ENCODE measurements around the gene PDE11A. TPM values are rescaled to one million over a fixed set of nuclear protein-coding genes. Genes with fewer than 3 reads are reported as not detected.

Gene PDE11A
- total RNA-seq, 8 experiments from 2014 or later: 0.31 to 6.9 (median 3.9) TPM

DNA sequence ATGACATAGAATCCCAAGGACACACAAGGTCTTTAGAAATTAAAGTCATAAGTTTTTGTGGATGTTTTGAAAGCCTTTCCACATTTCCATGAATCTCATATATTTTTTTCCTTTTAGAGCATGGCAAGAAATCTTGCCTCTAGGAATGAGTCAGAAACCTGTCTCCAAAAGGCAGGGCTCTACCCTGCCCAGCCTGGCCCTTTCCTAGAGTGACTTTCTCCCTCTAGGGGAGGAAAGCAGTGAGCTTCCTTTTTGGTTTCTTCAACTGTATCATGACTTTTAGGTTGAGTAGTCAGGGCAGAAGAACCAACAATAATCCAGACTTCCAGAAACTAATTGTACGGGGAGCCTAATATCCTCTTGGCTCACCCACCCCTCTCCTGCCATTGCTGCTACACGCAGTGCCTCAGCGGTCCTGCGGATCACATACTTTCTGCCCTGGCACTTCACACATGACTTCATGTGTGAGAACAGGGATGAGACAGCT lies 379.8 kb downstream of the PDE11A start:
- ATAC-seq (replicated peaks in 6 of 8): peak in 3 of 8 experiments; percentile 83 to 93 (median 89)
- Histone ChIP-seq H3K27ac (no peak overlapping the region), H3K4me1 (replicated peaks in 1 of 2) (peaks cover 3 to 16% of the 10 kb centered on the region in 2 donors), H3K4me3 (no peak overlapping the region)
- 0 to 100% (median 72%) methylated on average over 1 to 4 of the region's 4 CpGs; no CpG with 5 or more reads in 4 of the 10 experiments for WGBS, 10 experiments
- in situ Hi-C loops (cut with MboI; ENCODE audit: low pct_unique_long_range_greater_than_20kb in 2 of 9, low sequenced_read_pairs in 9 of 9, unreplicated experiment in 9 of 9): no loop called here

DNA sequence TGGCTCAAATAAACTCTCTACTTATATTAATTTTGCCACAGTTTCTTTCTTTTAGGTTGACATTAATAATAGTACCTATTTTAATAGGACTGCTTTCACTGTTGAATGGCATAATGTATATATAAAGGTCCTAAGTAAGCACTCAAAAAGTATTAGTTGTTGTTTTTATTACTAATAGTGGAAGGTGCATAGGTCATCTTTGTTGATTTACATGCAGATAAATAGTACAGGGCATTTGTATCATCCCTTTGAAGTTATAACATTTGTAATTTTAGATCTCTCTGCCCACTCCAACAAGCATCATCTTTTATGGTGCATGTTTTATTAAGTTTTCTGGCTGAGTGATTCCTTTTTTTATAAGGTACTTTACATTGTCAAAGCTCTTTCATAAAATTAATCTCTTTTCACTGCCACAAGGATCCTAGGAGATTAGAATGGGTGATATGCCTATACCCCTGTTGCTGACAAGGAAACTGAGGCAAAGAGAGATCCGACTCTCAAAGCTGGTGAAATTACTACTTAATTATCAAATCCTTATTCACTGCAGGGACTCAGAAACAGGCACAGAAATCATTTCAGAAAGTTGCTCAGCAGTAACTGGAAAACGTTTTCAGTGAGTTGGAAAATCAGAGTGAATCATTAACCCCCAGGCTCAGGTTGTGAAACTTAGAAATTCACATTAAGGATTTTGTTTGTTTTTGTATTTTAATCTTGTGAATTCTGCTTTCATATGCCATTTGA lies 380.4 kb downstream of the PDE11A start:
- Histone ChIP-seq H3K4me3 (no peak overlapping the region), H3K4me1 (replicated peaks in 1 of 2) (peaks cover 0 to 20% of the 10 kb centered on the region in 2 donors), H3K27ac (no peak overlapping the region)
- in situ Hi-C loops (cut with MboI; ENCODE audit: low pct_unique_long_range_greater_than_20kb in 2 of 9, low sequenced_read_pairs in 9 of 9, unreplicated experiment in 9 of 9): no loop called here
- 0 to 75% (median 23%) methylated on average over 1 to 2 of the region's 2 CpGs for whole genome bisulfite sequencing, 10 experiments
- peak in 3 of 8 experiments; percentile 46 to 66 (median 62) for ATAC-seq (replicated peaks in 6 of 8)

DNA sequence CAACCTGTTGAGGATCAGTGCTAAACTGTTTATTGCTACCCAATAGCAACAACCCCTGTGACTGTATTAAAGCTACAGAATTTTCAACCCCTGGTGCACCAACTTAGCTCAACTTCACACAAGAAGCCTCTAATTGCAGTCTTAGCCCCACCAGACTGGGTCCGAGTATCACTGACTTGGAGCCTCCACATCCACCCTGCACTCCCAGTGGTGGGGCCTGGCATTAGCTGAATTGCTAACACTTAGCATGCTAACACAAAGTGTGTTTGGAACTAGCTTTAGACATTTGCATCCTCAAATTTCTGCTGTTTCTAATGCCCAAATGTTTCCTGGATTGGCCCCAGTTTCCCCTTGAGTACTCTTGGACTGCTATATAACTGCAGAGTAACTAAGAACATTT lies 381.4 kb downstream of the PDE11A start:
- no peak overlapping the region for H3K27ac ChIP-seq
- WGBS, 10 experiments: 0 to 100% (median 0%) methylated on average over 1 of the region's 1 CpG; no CpG with 5 or more reads in 5 of the 10 experiments
- H3K4me3 ChIP-seq: no peak overlapping the region
- H3K4me1 ChIP-seq (replicated peaks in 1 of 2): peaks cover 0 to 20% of the 10 kb centered on the region in 2 donors
- ATAC-seq (replicated peaks in 6 of 8): peak in 1 of 8 experiments; percentile 34
- in situ Hi-C loops (cut with MboI; ENCODE audit: low pct_unique_long_range_greater_than_20kb in 2 of 9, low sequenced_read_pairs in 9 of 9, unreplicated experiment in 9 of 9): no loop called here

DNA sequence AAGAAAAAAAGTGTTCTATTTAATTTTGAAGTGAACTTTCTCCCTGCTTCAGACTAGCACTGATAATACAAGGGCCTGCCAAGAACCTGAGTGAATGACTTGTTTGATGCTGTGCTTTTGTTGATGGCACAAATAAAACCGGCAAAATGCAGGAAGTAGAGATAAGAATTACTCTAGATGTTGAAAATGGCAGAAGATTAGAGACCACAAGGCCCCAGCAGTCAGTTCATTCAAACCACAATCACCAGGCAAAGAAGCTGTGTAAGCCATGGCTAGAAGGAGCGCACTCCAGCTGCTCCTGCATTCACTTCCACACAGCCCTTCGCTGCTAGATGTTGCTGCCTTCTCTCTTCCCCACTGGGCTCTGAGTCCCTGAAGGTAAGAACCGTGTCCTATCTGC lies 383.0 kb downstream of the PDE11A start:
- in situ Hi-C loops (cut with MboI; ENCODE audit: low pct_unique_long_range_greater_than_20kb in 2 of 9, low sequenced_read_pairs in 9 of 9, unreplicated experiment in 9 of 9): no loop called here
- Histone ChIP-seq H3K4me3 (no peak overlapping the region), H3K27ac (peak overlapping the region in 1 of 2 donors; percentile 56), H3K4me1 (replicated peaks in 1 of 2) (peaks cover 0 to 20% of the 10 kb centered on the region in 2 donors)
- WGBS, 10 experiments: 17 to 86% (median 67%) methylated on average over 1 to 4 of the region's 4 CpGs; no CpG with 5 or more reads in 3 of the 10 experiments
- ATAC-seq (replicated peaks in 6 of 8): no peak

DNA sequence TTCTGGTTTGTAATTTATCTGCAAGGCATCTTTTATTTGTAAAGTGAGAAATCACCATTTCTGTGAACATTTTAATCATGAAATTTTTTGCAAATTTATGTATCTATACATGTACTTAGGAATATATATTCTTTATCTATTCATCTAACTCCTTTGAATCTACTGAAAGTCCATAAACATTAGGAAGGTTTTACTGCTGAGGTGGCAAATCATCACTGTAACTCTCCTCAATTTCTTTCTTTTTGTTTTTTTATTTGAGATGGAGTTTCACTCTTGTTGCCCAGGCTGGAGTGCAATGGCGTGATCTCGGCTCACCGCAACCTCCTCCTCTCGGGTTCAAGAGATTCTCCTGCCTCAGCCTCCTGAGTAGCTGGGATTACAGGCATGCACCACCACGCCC lies 383.7 kb downstream of the PDE11A start:
- no peak for ATAC-seq (replicated peaks in 6 of 8)
- Histone ChIP-seq H3K4me3 (no peak overlapping the region), H3K4me1 (replicated peaks in 1 of 2) (peaks cover 0 to 16% of the 10 kb centered on the region in 2 donors), H3K27ac (no peak overlapping the region)
- in situ Hi-C loops (cut with MboI; ENCODE audit: low pct_unique_long_range_greater_than_20kb in 2 of 9, low sequenced_read_pairs in 9 of 9, unreplicated experiment in 9 of 9): no loop called here
- 49 to 100% (median 76%) methylated on average over 2 to 4 of the region's 5 CpGs; no CpG with 5 or more reads in 4 of the 10 experiments for WGBS, 10 experiments

DNA sequence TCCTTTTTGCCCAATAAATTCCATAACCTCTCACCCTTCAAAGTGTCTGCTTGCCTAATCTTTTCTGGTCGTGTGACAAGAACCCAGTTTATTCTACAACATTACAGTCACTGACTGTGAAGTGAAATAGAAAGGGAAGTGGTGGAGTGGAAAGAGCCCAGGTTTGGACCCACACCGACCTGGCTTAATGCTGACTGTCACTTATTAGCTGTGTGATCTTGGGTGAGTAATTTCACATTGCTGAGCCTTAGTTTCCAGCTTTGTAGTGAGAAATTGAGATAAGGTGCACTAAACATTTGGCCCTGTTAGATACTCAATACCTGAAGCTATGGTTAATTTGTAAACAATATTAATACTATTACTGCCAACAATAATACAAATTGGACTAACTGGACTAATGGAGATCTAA lies 388.9 kb downstream of the PDE11A start:
- in situ Hi-C loops (cut with MboI; ENCODE audit: low pct_unique_long_range_greater_than_20kb in 2 of 9, low sequenced_read_pairs in 9 of 9, unreplicated experiment in 9 of 9): no loop called here
- Histone ChIP-seq H3K27ac (no peak overlapping the region), H3K4me1 (replicated peaks in 1 of 2) (peaks cover 6 to 37% of the 10 kb centered on the region in 2 donors), H3K4me3 (no peak overlapping the region)
- ATAC-seq (replicated peaks in 6 of 8): no peak
- WGBS, 10 experiments: 0 to 100% (median 82%) methylated on average over 1 to 2 of the region's 2 CpGs; no CpG with 5 or more reads in 4 of the 10 experiments

DNA sequence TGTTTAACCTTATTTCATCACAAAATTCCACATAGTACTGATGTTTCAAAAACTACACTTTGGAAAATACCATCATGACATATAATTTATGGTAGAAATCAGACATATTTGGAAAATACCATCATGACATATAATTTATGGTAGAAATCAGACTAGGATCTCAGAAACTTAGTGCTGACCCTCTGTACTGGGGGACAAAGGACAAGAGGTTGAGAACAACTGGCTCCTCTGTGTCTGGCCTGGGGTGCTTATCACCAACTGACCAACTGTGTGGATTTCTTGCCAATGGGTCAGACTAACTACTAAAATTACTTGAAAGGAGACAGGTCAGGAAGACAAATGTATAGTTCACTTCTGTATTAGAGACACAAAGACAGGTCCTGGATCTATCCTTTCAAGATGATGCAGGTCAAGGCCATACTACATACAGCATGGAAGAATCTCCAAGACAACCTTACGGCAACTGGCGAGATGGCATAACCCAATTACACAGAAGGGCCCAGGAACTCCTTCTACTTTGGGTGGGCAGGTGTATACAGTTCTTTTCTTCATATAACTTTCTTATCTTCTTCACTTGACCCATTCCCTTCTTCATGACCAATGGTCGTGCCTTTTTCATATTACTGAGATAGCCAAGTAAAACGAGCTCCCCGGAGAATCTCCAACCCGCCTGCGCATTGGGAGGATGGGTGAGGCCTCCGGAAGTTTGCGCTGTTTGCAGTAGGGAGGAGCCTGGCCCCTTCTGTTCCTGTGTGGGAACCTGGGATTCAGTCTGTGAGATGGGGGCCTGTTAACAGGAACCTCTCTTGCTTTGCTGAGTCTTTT lies 389.5 kb downstream of the PDE11A start:
- no peak for ATAC-seq (replicated peaks in 6 of 8)
- no peak overlapping the region for H3K4me3 ChIP-seq
- H3K27ac ChIP-seq: no peak overlapping the region
- 19 to 100% (median 70%) methylated on average over 1 to 6 of the region's 9 CpGs; no CpG with 5 or more reads in 5 of the 10 experiments for WGBS, 10 experiments
- in situ Hi-C loops (cut with MboI; ENCODE audit: low pct_unique_long_range_greater_than_20kb in 2 of 9, low sequenced_read_pairs in 9 of 9, unreplicated experiment in 9 of 9): no loop called here
- peaks cover 6 to 37% of the 10 kb centered on the region in 2 donors for H3K4me1 ChIP-seq (replicated peaks in 1 of 2)

DNA sequence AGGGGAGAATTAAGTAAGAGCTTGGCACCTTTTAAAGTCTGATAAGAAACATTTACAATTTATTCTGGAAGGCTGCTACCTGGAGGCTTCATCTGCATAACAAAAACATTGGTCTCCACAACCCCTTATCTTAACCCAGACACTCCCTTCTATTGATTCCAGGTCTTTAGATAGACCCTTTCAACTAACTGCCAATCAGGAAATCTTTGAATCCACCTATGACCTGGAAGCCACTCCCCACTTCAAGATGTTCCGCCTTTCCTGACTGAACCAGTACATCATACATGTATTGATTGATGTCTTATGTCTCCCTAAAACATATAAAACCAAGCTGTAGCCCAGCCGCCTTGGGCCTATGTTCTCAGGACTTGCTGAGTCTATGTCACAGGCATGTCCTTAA lies 390.6 kb downstream of the PDE11A start:
- Histone ChIP-seq H3K4me1 (replicated peaks in 1 of 2) (peaks cover 11 to 41% of the 10 kb centered on the region in 2 donors), H3K4me3 (no peak overlapping the region), H3K27ac (no peak overlapping the region)
- ATAC-seq (replicated peaks in 6 of 8): no peak
- in situ Hi-C loops (cut with MboI; ENCODE audit: low pct_unique_long_range_greater_than_20kb in 2 of 9, low sequenced_read_pairs in 9 of 9, unreplicated experiment in 9 of 9): no loop called here
- 80 to 100% (median 100%) methylated on average over 1 to 2 of the region's 2 CpGs; no CpG with 5 or more reads in 3 of the 10 experiments for WGBS, 10 experiments

DNA sequence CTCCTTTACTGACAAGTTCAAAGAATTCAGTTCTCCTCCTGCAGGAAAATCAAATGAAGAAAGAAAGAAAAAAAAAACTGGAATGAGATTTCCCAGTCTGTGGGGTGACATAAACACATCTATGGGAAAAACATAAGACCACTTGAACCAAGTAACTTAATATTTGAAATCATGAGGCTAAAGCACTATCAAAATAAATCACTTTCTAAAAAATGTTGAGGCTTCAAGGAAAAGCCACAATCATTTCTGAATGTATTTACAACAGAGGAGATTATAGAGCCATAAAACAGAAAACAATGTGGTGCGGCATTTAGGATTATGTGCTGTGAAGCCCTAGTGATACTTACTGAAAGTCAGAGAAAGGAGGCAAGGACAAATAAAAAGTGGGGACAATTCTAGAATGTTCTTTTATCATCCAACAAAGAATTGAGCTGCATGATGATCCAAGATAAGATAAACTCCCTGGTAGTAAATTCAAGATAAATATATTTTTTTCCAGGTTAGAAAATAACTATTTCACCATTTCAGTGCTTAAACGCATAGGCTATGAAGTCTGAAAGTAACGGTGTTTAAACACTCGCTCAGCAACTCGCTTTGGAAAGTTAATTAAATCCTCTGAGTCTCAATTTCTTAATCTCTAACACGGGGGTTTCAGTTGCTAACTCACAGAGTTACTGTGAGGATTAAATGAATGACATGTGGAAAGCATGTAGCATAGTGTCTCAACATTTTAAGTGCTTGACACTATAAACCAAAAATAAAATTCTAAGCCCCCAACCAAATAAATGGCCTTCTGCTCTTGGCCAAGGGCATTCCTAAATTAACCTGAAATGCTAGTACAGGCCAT lies 391.5 kb downstream of the PDE11A start:
- Histone ChIP-seq H3K4me3 (no peak overlapping the region), H3K27ac (no peak overlapping the region), H3K4me1 (replicated peaks in 1 of 2) (peaks cover 20 to 51% of the 10 kb centered on the region in 2 donors)
- 38 to 96% (median 87%) methylated on average over 1 to 6 of the region's 6 CpGs for WGBS, 10 experiments
- no peak for ATAC-seq (replicated peaks in 6 of 8)
- in situ Hi-C loops (cut with MboI; ENCODE audit: low pct_unique_long_range_greater_than_20kb in 2 of 9, low sequenced_read_pairs in 9 of 9, unreplicated experiment in 9 of 9): no loop called here

DNA sequence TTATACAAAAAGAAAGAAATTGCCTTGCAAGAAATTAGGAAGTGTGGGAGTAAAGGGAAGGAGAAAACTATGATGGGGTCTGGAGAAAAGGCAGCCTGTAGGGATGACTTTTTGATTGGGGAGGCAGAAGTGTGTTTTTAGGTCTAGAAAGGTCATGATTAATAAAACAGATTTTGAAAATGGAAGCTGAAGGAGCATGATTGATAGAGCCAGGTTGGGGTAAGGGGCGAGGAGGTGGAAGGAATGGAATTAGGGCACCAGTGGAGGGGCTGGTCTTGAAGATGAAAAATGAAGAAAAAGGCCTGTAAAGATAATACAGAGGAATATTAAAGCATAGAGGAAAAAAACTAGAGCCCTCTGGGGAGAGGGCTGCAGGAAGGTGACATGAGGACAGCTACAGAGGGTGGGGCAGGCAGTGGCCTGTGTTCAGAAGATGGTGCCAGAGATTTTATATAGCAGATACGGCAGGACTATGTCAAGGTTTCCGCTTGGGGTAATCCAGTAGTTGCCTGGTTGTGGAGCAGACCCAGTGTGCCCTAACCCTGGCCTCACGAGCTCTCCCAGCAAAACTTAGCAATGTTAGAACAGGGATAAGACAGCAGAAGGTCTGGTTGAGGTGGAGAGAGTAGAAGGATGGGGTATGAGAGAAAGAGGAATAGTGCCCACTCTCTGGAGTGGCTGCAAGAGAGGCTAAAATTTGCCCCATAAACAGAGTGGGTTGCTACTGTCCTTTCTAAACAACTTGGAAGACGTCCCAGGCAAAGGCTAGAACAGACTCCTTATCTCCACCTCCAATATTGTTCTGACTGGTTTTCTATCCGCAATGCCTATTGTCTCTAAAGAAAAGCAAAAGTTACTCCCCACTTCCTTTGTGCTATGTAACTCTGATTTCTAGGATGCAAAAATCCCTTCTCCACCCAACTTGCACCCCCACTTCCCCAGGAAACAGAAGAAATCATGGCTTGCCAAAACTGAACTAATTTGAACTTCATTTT lies 392.7 kb downstream of the PDE11A start:
- Histone ChIP-seq H3K4me1 (replicated peaks in 1 of 2) (peaks cover 30 to 62% of the 10 kb centered on the region in 2 donors), H3K27ac (no peak overlapping the region), H3K4me3 (no peak overlapping the region)
- WGBS, 10 experiments: 35 to 100% (median 85%) methylated on average over 1 to 6 of the region's 6 CpGs
- in situ Hi-C loops (cut with MboI; ENCODE audit: low pct_unique_long_range_greater_than_20kb in 2 of 9, low sequenced_read_pairs in 9 of 9, unreplicated experiment in 9 of 9): no loop called here
- no peak for ATAC-seq (replicated peaks in 6 of 8)

DNA sequence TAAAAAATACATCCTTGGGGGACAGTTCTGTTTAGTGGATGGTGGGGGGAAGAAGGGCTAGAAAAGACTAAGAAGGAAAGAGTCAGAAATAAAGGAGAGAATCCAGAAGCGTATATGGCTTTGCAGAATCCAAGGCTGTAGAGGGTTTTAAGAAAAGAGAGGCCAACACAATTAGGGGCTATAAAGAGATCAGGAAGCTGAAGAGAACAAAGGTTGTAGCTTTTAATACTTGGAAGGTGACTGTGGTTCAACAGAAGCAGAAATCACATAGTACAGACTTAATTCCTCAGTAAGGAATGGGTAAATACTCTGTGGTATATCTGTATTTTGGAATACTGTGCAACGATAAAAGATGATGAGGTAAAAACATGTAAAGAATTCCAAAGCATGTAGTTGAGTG lies 393.6 kb downstream of the PDE11A start:
- WGBS, 10 experiments: 35 to 100% (median 79%) methylated on average over 1 to 2 of the region's 2 CpGs
- ATAC-seq (replicated peaks in 6 of 8): no peak
- H3K4me3 ChIP-seq: no peak overlapping the region

More for the DNA sequence above, 393.6 kb downstream of the PDE11A start:
- Histone ChIP-seq H3K4me1 (replicated peaks in 1 of 2) (peaks cover 37 to 72% of the 10 kb centered on the region in 2 donors), H3K27ac (no peak overlapping the region)
- in situ Hi-C loops (cut with MboI; ENCODE audit: low pct_unique_long_range_greater_than_20kb in 2 of 9, low sequenced_read_pairs in 9 of 9, unreplicated experiment in 9 of 9): no loop called here

All from motor neuron (in vitro differentiated cells).